ENCODE data around the gene SYPL2.

Gene SYPL2

GRCh38 chr1:109508873-109509175 lies 42.5 kb downstream of the SYPL2 start:
- no peak for TF ChIP-seq POLR2A (IDR thresholded peaks at IDR 0.05; ENCODE audit: low read depth, low read length)
- no peak for TF ChIP-seq POLR2AphosphoS5 (IDR thresholded peaks at IDR 0.05; ENCODE audit: low read depth, low read length)
- TF ChIP-seq TAF1 (IDR thresholded peaks at IDR 0.05; ENCODE audit: borderline replicate concordance, low read depth, low read length): no peak
- FAIRE-seq: no peak
- no peak for DNase-seq (ENCODE audit: insufficient read length)

DNA sequence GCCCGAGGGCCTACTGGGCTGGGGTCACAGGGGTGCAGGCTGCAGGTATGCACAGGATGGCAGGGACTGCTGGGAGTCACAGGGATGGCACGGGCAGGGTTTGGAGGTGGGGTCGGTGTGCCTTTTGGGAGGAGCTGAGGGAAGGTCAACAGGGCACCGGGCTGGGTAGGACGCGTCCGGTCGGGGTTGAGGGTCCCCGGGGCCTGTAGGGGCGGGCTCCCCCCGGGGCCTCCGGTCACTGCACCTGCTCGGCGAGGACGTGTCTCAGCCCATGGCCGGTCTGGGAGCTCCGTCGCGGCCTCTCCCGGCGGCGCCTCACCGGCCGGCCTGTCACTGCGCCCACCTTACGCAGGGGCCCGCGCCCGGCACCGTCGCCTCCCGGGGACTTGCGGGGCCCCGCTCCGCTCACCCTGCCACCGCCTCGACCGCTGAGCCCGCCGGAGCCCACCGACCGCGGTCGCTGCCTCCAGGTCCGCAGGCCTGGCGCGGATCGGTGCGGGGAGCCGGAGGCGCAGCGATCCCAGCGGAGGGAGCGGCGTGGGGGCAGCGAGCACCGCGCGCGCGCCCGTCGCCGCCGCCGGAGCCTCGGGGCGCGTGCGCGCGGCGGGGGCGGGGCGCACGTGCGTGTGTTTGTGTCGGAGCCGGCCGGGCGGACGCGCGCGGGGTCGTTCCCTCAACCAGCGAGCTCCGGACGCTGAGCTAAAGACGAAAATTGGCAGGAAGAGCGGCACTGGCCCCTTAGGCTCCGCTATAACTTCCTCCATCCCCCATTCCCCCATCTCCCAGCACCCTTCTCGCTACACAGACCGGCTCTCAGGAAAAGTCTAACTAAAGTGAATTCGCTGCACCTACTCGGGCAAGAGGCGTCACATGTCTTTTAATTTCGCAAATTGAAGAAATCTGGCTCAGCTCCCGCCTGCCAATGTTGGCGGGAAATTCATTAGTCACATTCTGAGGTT lies 43.1 kb downstream of the SYPL2 start, which contains the start of gene AMIGO1:
TSS of gene AMIGO1 (minus strand) at position 552 of the 959 bp plus-strand sequence. CDS start 815 bp downstream, outside the sequence.
- FAIRE-seq: peak; percentile 81
- DNase-seq (ENCODE audit: insufficient read length): peak; percentile 83
- TF ChIP-seq POLR2AphosphoS5 (IDR thresholded peaks at IDR 0.05; ENCODE audit: low read depth, low read length): no peak
- TF ChIP-seq POLR2A (IDR thresholded peaks at IDR 0.05; ENCODE audit: low read depth, low read length): no peak

- TF ChIP-seq TAF1 (IDR thresholded peaks at IDR 0.05; ENCODE audit: borderline replicate concordance, low read depth, low read length) (no peak), POLR2AphosphoS5 (IDR thresholded peaks at IDR 0.05; ENCODE audit: low read depth, low read length) (no peak), POLR2A (IDR thresholded peaks at IDR 0.05; ENCODE audit: low read depth, low read length) (no peak)
- FAIRE-seq (no peak), DNase-seq (ENCODE audit: insufficient read length) (no peak)
These were observed 46.9 kb downstream of the SYPL2 start for GRCh38 chr1:109513110-109513710.

DNA sequence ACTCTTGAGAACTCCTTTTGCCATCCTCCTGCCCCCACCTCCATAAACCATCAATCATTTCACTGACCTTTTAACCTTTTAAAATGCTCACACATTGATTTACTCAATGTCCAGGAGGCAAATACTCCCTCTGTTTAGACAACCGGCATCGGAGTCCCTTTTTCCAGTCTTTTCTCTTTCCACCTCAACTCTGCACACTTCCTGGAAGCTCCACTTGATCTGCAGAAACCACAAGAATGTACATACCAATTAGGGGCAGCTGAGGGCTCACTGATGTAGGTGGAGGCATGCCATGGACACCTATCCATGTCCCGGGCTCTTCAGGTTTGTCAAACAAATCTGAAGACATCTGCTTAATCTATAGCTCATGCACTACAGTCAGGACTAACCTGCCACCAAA lies 48.5 kb downstream of the SYPL2 start:
- FAIRE-seq (no peak), DNase-seq (ENCODE audit: insufficient read length) (no peak)
- TF ChIP-seq POLR2A (IDR thresholded peaks at IDR 0.05; ENCODE audit: low read depth, low read length) (no peak), TAF1 (IDR thresholded peaks at IDR 0.05; ENCODE audit: borderline replicate concordance, low read depth, low read length) (no peak), POLR2AphosphoS5 (IDR thresholded peaks at IDR 0.05; ENCODE audit: low read depth, low read length) (no peak)

DNA sequence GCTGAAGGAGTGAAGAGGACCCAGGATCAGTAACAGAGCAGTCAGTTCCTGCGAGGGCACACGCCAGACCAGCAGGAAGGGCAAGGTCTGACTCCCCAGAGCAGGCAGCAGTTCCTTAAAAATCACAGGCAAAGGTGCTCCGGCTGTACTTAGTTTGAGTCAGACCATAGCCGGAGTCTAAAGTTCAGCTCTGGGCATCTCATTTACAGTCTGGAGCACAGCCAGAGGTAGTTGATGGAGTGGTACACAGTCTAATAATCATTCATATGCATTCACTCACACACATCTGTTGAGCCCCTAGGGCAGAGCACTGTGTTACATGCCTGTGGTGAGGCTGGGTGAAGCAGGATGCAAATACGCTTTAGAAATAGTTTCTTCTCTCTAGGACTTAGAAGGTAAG lies 50.5 kb downstream of the SYPL2 start:
- FAIRE-seq (no peak), DNase-seq (ENCODE audit: insufficient read length) (no peak)
- TF ChIP-seq POLR2AphosphoS5 (IDR thresholded peaks at IDR 0.05; ENCODE audit: low read depth, low read length): no peak
- TF ChIP-seq POLR2A (IDR thresholded peaks at IDR 0.05; ENCODE audit: low read depth, low read length): no peak
- no peak for TF ChIP-seq TAF1 (IDR thresholded peaks at IDR 0.05; ENCODE audit: borderline replicate concordance, low read depth, low read length)

DNA sequence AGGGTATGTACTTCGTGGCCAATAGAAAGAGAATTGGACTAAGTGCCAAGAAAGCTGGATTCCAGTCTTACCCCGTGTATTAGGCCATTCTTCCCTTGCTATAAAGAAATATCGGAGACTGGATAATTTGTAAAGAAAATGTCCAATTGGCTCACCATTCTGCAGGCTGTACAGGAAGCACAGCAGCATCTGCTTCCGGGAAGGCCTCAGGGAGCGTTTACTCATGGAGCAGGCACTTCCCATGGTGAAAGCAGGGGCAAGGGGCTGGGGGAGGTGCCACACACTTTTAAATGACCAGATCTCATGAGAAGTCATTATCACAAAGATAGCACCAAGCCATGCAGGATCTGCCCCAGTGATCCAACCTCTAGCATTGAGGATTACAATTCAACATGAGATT lies 51.0 kb downstream of the SYPL2 start:
- FAIRE-seq (no peak), DNase-seq (ENCODE audit: insufficient read length) (no peak)
- TF ChIP-seq POLR2AphosphoS5 (IDR thresholded peaks at IDR 0.05; ENCODE audit: low read depth, low read length): no peak
- no peak for TF ChIP-seq TAF1 (IDR thresholded peaks at IDR 0.05; ENCODE audit: borderline replicate concordance, low read depth, low read length)
- TF ChIP-seq POLR2A (IDR thresholded peaks at IDR 0.05; ENCODE audit: low read depth, low read length): no peak

DNA sequence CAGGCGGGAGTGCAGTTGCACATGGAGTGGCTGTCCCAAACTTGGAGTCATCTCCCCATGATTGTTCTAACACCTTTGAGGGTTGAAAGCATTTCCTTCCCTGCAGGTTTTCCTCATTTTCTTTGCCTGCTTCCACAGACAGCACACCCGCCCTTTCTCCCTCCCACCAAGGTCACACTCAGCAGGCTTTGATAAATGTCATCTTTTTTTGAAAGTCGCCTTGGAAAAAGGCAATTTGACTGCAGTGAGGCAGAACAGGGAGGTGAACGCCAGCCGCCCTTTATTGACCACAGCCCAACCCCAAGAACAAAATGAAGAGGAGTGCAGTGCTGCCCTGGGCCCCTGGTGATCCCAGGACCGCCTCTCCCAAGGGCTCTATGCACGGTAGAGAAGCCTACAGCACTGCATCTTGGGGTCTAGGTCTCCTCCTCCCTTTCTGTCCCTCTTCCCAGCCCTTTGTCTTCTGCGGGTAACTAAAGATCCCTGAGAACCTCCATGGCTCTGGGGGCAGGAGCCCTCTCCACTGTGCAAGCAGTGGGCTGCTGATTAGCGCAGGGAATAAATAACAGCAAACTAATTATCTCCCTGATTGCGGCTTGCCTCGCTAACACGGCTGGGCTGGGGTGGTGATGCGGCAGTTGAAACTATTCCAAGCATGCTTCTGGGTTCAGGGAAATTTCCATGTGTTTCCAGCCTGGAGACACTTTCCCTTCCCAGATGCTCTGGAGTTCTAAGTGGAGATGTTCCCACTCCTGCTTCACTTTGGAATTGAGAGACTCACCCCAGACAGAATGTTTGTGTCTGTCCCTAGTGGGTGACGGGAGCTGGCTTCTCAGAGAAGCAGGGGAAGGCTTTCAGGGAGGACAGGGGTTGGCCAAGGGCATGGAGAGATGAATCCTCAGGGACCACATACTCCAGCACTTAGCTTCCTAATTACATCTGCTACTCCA lies 54.9 kb downstream of the SYPL2 start:
- FAIRE-seq (no peak), DNase-seq (ENCODE audit: insufficient read length) (no peak)
- no peak for TF ChIP-seq POLR2AphosphoS5 (IDR thresholded peaks at IDR 0.05; ENCODE audit: low read depth, low read length)
- no peak for TF ChIP-seq TAF1 (IDR thresholded peaks at IDR 0.05; ENCODE audit: borderline replicate concordance, low read depth, low read length)
- TF ChIP-seq POLR2A (IDR thresholded peaks at IDR 0.05; ENCODE audit: low read depth, low read length): no peak

GRCh38 chr1:109522026-109522425 lies 55.7 kb downstream of the SYPL2 start:
- DNase-seq (ENCODE audit: insufficient read length) (no peak), FAIRE-seq (no peak)
- TF ChIP-seq POLR2A (IDR thresholded peaks at IDR 0.05; ENCODE audit: low read depth, low read length) (no peak), TAF1 (IDR thresholded peaks at IDR 0.05; ENCODE audit: borderline replicate concordance, low read depth, low read length) (no peak), POLR2AphosphoS5 (IDR thresholded peaks at IDR 0.05; ENCODE audit: low read depth, low read length) (no peak)

- DNase-seq (ENCODE audit: insufficient read length) (no peak), FAIRE-seq (no peak)
- no peak for TF ChIP-seq POLR2A (IDR thresholded peaks at IDR 0.05; ENCODE audit: low read depth, low read length)
- TF ChIP-seq POLR2AphosphoS5 (IDR thresholded peaks at IDR 0.05; ENCODE audit: low read depth, low read length): no peak
- no peak for TF ChIP-seq TAF1 (IDR thresholded peaks at IDR 0.05; ENCODE audit: borderline replicate concordance, low read depth, low read length)
These were observed 57.4 kb downstream of the SYPL2 start for GRCh38 chr1:109523706-109524105.

DNA sequence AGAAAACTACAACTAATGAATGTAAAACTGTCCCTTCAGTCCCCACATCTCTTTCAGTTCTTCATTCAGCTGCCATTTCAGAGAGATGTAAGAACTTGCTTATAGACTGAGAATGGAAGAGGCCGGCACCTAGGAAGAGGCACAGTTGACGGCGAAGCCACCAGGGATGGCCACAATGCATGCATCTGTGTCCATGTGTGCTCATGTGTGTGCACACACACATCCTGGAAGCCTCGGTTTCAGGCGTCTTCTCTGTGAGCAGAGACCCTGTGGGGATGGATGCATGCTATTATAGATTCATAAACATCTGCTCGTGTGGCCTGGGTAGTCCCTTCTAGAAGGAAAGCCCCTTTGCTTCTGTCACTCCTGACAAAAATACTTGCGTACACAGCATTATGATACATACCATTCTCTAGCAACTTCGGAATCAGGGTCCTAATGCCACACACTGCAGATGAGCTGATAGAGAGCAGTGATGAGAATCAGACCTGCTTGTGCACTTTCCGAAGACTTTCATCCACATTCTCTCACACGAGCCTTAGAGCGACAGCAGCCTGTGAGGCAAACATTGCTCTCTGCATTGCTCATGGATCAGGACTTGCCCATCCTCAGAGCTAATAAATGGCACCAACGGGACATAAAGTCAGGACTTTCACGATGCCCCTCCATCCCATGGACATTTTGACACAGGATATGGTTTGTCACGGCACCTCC lies 60.9 kb downstream of the SYPL2 start:
- TF ChIP-seq POLR2AphosphoS5 (IDR thresholded peaks at IDR 0.05; ENCODE audit: low read depth, low read length) (0 out of 2 replicates have a peak, but pooled peaks have one; percentile 31), POLR2A (IDR thresholded peaks at IDR 0.05; ENCODE audit: low read depth, low read length) (peak; percentile 19; the same call in 1 of the 2 replicates), TAF1 (IDR thresholded peaks at IDR 0.05; ENCODE audit: borderline replicate concordance, low read depth, low read length) (no peak)
- peak; percentile 33 for FAIRE-seq
- no peak for DNase-seq (ENCODE audit: insufficient read length)
